Measurements from ENCODE around the gene ATP13A2.

The ATP13A2 gene

DNA sequence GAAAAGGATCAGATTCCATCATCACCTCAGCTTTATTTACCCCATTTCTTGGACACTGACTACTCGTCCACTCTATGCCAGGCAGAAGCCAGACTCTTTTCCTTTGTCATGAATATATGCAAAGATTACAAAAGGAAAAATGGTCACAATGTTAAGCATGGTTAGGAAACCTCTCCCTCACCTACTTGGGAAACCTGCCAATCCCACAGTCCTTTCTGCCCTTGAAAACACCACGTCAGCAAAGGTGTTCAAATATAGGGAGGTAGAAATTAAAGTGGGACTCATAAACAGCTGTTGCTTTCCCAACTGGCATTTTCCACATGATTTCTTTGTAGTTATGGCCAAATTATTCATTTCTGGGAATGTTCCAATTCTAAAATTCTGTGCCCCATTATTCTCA, 16.2 kb upstream of the ATP13A2 start:
- DNase-seq = no peak

DNA sequence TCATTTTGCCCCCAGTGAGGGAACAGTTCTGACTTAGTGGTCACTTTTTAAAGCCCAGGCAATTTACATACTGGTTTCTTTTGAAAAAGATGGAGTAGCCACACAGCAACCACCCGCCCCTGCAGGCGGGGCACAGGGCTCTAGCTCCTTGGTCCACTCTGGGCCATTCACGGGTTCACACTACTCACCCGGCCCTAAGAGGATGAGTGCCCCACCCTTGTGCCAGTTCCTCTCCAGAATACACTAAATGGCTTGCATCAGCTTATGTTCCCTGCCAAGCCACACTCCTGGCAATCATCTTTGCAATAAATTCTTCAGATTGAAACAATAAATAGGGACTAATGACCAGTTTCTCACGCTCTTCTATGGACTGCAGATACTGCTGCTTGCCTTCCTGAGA, 15.7 kb upstream of the ATP13A2 start:
- no peak for DNase-seq

DNA sequence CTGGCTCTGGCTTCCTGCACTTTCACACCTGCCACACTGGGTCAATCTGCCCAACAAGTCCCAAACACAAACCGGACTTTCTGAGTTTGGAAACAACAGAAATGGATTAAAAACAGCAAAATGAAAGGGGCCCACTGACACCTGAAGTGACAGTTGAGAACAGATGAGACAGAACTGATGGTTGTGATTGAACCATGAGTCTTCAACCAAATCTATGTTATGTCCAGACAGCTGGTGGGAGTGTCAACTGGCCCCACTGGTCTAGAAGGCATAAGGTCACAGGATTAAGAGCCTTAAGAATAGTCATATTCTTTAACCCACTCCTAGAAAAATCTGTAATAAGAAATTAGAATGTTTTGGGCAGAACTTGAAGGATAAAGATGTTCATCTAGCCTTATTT, 13.0 kb upstream of the ATP13A2 start:
- DNase-seq = no peak

DNA sequence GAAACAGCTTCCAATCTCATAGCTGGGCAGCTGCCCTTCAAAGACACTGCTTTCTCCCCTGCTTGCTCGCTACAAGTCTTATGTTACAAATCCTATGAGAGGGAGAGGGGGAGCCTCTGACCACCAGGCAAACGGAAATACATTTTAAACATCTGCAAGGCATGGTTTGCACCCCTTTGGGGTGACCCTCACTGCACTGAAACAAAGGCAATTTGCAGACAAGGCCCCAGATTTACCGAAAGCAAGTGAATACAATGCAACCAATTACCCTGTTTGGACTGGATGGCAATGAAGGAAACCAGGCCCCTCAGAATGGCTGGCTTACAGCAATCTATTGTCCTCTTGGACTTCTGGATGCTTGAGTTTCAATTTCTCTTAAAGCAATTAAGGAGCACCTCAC, 11.8 kb upstream of the ATP13A2 start:
- no peak for DNase-seq

DNA sequence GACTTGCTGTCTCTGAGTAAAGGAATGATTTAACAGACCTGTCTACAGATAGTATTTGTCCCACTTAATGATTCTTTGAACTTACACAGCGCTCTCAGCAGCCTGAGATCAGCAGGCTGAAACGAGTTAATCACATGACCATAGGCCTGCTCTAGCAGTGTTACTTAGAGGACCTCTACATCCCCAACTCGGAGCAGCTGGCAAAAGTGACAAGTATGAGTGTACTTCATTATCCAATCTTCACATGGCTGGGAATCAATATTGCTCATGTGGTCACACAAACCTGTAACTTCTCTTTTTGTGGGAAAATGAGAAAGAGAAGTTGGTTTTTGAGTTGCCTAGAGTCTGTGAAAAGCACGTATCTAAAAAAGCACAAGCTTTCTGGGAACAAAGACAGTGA, 11.4 kb upstream of the ATP13A2 start:
- no peak for DNase-seq

DNA sequence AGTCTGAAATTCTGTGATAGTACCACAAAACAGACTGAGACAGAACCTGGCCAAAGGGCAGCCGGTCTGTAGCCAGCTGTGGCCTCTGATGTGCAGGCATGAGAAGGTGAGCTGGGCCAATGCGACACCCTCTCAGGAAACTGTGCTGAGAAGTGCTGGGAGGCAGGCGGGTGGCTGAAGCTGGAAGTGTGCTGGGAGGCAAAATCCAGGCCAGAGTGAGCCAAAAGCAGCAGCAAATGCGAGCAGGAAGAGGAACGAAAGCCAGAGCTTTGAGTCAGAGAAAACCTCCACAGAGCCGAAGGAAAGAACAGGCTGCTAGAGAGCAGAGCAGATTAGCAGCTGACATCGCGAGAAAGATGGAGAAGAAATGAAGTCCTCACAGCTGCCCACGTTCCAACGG, 10.2 kb upstream of the ATP13A2 start:
- DNase-seq = no peak

DNA sequence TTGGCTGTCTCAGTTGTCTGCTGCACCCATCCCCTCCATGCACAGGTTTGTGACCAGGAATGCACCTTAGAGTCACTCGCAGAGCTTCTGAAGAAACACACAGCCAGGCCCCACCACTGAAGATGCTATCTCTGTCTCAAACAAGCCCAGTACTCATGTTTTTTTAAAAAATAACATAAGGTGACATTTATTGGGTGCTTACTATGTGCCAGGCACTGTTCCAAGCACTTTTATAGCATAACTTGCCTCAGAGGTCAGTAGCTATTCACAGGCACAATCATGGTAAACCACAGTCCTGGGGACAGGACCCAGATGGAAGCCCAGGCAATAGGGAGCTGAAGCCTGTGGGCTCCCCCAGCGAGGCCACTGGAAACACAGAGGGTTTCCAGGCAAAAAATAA, 8.8 kb upstream of the ATP13A2 start:
- no peak for DNase-seq

DNA sequence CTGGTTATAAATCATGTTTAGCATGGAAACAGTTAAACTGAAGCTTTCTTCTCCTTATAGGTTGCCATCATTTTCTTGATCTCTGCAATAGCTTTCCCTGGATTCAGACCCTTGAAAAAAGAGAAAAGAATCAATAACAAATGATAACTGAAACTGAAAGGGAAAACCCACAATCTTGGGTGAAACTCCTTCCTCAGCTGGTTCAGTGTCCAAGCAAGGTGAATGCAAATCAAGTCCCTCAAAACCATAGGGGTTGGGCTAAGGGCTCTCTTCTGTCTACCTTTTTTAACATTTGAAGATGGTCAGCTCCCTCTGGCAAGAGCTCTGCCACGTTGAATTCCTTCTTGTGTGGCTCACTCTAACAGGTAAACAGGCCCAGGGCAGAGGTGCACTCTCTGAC, 7.1 kb upstream of the ATP13A2 start:
- no peak for DNase-seq

DNA sequence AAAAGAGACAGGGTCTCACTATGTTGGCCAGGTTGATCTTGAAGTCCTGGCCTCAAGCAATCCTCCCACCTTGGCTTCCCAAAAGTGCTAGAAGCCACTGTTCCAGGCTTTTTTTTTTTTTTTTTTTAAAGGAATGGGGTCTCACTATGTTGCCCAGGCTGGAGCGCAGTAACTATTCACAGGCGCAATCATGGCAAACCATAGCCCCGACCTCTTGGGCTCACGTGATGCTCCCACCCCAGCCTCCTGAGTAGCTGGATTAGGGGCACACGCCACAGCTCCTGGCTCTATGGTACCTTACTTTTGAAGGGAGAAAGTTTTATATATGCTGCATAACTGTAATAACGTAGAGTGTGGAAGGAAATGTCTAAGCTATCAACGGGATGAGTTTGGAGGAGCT, 5.7 kb upstream of the ATP13A2 start:
- no peak for DNase-seq

DNA sequence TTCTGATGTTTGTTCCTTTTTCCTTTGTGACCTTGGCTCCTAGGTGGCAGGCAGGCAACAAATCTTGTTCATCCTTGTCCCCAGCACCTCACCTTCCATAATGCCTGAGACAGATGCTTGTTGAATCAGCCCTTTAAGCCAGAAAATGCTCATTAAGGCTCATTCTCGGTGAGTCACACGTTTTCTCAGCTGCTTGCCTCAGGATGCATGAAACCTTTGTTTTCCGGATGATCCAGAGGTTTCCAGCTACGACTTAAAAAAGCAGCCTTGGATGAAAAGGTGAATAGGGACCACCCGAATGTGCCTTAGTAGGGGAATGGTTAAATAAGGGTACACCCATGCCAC, 4.6 kb upstream of the ATP13A2 start:
- DNase-seq = no peak

DNA sequence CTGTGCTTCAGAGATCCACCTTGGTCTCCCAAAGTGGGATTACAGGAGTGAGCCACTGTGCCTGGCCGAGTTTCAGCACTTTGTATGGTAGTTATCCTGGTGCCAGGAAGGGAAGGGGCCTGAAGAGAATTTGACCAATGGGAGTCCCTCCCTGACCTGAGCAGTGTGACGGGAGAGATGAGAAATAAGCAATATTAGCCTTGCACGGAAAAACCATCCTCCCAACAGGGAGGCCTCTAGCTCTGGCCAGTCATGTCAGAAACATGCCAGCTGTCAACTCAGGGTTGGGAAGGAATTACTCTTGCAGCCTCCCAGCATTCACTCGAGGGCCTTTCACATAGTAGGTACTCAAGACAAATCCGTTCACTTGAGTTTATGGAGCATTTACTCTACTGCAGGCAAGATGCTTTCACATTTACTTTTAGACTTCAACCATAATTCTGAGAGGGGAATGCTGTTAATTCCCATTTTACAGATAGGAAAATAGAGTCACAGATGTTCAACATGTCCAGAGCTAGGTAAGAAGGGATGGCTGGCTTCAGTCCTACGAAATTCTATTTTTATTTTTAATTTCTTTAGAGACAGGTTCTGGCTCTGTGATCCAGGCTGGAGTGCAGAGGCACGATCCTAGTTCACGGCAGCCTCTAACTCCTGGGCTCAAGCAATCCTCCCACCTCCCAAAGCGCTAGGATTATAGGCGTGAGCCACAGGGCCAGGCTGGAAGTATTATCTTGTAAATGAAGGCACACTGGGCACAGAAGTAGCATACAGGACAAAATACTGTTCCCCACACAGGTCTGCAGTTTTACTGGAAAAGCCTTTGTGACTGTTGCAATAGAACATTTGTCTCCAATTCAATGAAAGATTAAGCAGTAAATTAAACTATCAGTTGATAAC, 3.2 kb upstream of the ATP13A2 start:
- DNase-seq = no peak

DNA sequence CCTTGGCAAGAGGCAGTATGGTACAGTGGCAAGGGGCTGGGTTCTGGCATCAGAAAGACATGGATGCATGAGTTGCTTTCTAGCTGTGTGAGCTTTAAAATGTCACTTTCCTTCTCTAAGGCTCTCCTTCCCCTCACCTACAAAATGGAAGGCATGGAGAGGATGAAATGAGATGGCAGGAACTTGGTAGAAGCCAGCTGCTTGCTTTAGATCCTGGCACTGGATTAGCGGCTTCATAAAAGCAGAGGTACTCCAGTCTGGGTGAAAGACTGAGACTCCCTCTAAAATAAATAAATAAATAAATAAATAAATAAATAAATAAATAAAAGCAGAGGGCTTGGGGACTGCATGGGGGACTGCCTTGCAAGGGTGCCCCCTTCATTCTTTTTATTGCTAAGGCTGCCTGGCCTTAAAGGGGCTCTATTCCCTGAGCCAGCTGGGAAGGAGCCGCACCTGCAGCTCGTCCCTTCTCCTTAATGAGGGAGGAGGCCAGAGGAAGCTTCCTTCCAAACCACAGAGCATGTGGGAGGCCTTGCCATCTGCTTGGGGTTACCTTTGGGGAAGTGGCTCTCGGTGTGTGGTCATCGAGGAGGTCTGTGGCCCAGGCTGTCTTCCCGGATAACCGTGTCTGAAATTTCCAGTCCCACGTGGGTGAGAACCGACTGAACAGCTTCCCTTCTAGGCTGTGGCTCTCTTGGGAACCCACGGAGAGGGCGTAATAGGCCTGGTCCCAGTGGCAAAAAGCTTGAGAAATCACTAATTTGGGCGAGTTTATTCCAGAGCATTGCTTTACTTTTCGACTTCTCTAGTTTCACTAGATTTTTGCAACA, 2.0 kb upstream of the ATP13A2 start:
- DNase-seq = no peak

DNA sequence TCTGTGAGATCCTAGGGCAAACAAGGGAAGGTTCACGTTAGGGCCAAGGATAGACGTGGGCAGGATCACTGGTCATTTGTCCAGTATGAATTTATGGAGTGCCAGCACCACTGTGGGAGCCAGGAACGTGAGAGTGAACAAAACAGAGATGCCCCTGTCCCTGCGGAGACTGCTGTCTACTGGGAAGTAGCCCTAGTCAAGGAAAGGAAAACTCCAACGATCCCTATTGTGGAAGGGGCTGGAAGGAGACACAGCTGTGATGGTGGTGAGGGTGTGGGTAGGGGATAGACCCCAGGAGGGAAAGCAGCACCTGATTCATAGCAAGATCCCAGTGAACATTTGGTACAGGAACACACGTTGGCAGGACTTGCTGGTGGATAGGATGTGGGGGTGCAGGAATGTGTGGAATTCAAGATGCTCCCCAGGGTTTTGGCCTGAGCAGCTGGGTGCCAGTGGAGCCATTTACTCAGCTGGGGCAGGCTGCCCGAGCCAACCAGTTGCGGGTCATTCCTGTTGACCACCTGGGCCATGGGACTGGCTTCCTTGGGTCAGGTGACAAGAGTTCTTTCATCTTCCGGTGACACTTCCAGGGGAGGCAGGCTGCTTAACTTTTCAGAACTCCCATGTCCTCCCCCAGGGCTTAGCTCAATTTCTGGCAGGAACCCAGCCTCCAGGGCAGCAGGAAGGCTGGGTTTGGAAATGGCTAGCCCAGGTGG, 1.2 kb upstream of the ATP13A2 start:
- DNase-seq = no peak

DNA sequence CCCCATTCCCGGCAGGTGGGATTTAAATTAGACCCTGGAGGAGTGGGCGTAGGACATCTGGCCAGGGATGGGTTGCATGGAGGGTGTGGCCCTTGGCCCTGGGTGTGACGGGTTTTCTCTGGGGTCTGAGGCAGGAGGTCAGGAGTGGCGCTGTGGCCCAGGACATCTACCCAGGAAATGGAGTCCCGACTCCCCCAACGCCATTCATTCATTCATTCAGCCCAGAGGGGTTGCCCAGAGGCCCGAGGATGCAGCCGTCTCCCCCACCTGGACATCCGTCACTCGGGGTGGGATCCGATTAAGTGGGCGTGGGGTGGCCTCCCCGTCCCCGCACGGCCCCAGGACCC, 663 bp downstream of the ATP13A2 start:
- DNase-seq = peak; percentile 58

DNA sequence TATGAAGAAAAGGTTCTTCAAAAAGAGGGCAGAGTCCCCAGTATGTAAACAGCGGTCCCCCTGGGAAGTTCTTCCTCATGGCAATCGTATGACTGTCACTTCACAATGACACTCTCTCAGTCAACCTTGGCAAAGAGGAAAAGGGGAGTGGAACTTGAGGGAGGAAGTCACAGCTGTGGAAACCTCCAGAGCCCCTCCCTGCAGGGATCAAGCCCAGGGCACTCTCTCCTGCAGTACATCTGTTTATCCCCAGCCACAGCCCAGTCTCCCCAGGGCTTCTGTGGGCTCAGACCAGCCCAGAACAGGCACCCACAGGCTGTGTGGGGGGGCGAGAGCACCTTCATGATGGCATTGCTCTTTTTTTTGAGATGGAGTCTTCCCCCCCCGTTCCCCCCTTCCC, 2.0 kb downstream of the ATP13A2 start:
- no peak for DNase-seq

DNA sequence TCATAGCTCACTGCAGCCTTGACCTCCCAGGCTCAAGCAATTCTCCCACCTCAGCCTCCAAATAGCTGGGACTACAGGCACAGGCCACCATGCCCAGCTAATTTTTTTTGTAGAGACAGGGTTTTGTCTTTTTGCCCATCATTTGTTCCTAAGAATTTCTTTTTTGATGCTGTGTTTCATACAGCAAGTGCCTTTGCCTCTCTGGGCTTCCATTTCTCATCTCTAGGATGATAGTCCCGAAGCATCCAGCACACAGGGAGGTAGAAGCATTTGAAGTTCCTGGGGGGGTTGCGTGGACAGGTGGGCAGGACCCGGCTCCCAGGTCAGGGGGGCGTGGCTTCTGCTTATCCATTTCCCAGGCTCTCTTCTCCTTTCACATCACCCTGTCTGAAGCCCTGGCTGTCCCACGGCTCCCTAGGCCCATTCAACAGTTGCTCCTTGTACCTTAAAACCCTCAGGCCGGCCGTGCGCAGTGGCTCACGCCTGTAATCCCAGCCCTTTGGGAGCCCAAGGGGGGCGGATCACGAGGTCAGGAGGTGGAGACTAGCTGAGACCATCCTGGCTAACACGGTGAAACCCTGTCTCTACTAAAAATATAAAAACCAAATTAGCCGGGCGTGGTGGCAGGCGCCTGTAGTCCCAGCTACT, 3.4 kb downstream of the ATP13A2 start:
- DNase-seq = no peak

DNA sequence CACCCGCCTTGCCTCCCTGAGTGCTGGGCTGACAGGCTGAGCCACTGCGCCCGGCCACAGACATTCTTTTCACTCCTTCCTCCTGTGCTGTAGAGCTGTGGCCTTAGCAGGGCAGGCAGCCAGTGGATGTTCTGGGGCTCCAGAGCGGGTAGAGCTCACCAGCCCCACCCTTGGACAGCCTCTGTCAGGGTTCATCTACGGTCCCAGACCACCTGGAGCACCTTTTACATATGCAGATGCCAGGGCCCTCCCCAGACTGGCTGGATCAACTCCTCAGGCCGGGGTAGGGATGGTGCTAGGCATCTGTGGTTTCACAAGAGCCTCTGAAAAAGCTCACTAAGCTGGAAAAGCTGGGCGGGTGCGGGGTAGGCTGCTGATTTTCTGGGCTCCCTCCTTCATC, 4.6 kb downstream of the ATP13A2 start:
- no peak for DNase-seq

DNA sequence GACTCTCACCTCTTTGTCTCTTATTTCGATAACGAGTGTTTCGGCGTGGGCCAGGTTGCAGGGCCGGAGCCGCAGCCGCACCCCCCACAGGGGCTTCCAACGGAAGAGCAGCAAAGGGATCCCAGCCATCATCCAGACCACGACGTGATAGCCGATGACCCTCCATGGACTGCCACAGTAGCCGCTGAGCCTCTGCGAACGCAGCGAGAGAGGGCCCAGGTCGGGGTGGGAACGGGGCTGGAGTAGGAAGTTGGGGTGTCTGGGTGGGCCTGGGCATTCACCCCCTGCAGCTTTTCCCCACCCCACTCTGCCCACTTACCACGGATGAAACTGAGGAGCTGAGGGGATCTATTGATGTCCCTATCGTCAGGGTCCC, 6.4 kb downstream of the ATP13A2 start:
- no peak for DNase-seq

DNA sequence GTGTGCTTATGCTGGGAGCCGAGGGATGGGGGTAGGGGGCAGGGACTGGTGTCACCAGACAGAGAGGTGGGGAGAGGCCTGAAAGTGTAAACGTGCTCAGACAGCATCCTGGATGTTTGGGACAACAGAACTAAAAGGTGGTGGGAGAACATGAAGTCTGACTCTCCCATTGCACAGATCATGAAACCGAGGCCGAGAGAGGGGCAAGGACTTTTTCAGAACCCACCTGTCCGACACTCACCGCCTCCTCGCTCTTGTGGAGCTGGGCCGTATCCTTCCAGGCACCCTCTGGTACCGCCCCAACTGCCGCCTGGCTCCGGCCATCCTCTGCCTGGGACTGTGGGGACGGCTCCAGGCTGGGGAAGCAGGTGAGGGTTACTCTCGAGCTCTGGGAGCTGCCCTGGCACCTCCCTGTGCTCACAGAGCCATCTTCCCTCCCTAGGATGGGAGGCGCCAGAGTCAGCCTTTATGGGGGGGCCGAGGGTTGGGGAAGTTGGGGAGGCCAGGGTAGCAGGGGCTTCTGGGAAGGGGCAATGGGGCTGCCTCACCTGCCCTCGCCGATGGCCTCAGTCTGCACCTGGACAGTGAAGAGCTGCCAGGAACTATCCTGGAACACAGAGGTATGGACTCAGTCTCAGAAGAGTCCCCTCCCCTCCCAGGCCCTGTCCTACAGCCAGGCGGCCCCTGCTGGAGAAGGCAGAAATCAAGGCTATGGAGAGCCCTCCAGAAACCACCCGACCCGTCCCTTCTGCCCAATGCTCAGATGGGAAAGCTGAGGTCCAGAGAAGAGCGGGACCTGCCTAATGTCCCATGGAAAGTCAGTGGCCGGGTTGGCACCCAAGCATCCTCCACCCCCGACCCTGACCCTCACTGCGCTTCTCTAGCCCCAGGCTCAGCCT, 7.0 kb downstream of the ATP13A2 start:
- no peak for DNase-seq

DNA sequence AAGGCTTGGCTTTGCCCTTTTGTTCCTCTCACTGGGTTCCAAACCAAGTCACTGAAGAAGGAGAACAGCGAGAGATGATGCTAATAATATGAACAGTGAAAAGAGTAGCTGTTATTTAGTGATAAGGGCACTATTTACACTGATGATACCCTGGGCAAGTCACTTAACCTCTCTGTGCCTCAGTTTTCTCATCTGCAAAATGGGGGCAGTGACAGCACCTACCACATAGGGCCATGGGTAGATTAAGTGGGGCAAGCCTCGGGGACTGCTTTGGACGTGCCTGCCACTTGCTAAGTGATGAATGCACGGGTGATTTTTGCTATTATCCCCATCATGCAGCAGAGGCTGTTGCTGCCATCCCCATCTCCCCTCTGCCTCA, 9.2 kb downstream of the ATP13A2 start:
- DNase-seq = no peak

DNA sequence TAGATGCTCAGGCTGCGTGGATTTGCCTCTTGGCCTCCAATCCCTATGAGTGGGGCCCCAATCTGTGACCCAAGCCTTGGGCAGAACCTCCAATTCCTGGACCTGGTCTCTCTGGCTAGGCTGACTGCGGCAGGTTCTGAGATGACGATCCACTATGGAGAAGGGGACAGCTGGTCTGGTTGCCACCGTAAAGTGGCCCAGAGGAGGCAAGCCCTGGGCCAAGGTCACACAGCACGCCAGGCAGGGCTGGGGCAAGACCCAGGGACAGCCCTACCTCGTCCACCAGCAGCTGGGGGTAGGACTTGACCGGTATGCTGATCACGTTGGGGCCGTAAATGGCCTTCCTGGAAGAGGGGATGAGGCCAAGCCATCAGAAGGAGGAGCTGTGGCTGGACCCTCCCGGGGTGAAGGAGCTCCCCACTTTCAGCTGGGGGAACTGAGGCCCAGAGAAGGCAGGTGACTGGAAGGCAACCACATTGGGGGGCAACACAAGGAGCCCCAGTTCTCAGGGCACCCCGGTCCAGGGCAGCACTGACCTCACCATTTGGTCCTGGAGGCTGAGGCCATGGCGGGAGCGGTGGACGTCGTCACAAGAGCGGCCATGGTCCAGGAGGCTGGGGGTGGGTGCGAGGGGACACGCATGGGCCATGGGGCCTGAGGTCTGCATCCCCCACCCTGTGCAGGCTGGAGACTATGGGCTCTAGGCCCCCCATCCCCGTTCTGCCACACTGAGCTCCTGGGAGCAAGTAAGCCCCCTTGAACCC, 9.8 kb downstream of the ATP13A2 start:
- DNase-seq = no peak

DNA sequence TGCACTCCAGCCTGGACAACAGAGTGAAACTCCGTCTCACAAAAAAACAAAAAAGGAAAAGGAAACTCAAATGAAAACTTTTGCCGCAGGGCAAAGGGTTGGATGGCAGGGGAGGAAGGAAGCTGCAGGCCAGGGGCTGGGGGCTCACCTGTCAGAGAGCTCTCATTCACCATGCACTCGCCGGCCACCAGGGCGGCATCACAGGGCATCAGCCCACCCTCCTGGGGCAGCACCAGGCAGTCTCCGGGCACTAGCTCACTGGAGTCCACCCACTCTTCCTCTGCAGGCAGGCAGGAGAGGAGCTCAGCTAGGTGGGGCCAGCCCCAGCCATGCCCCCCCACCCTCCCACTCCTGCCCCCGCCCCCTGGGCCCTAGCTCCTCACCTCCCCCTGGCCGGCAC, 11.9 kb downstream of the ATP13A2 start:
- DNase-seq = no peak
